Measurements from ENCODE around the gene SRL.

SRL gene

GRCh38 chr16:4283441-4283840 is 41.6 kb upstream of the SRL start:
- CTCF ChIA-PET, result interaction anchor here (0.8 kb wide), 1 partner anchor 22 kb away, joined by 3 read pairs; no protein-coding TSS in a partner anchor
- DNase-seq (ENCODE audit: extremely low spot score), result no peak
- POLR2A ChIA-PET, result no interaction called here
- TF ChIP-seq PKNOX1 (IDR thresholded peaks at IDR 0.05) (no peak), FOXK2 (IDR thresholded peaks at IDR 0.05) (no peak), FOXM1 (IDR thresholded peaks at IDR 0.05; ENCODE audit: borderline replicate concordance) (no peak), FOXA1 (IDR thresholded peaks at IDR 0.05) (no peak), TARDBP (IDR thresholded peaks at IDR 0.05) (no peak), ELF4 (IDR thresholded peaks at IDR 0.05) (no peak), NFRKB (IDR thresholded peaks at IDR 0.05) (no peak), HDGF (IDR thresholded peaks at IDR 0.05; ENCODE audit: borderline replicate concordance) (no peak), BHLHE40 (IDR thresholded peaks at IDR 0.05; ENCODE audit: borderline replicate concordance) (no peak), LEF1 (IDR thresholded peaks at IDR 0.05; ENCODE audit: borderline replicate concordance) (no peak), SUZ12 (IDR thresholded peaks at IDR 0.05) (no peak)

GRCh38 chr16:4280625-4281024 is 38.7 kb upstream of the SRL start:
- TF ChIP-seq LEF1 (IDR thresholded peaks at IDR 0.05; ENCODE audit: borderline replicate concordance) (no peak), ELF4 (IDR thresholded peaks at IDR 0.05) (no peak), BHLHE40 (IDR thresholded peaks at IDR 0.05; ENCODE audit: borderline replicate concordance) (no peak), ARNT (IDR thresholded peaks at IDR 0.05) (no peak), NFRKB (IDR thresholded peaks at IDR 0.05) (no peak), L3MBTL2 (conservative IDR thresholded peaks at IDR 0.05) (no peak), PKNOX1 (IDR thresholded peaks at IDR 0.05) (no peak), SP1 (IDR thresholded peaks at IDR 0.05) (no peak), CTBP1 (IDR thresholded peaks at IDR 0.05; ENCODE audit: borderline replicate concordance) (no peak), TARDBP (IDR thresholded peaks at IDR 0.05) (no peak), SUZ12 (IDR thresholded peaks at IDR 0.05) (no peak), HDGF (IDR thresholded peaks at IDR 0.05; ENCODE audit: borderline replicate concordance) (no peak), FOXM1 (IDR thresholded peaks at IDR 0.05; ENCODE audit: borderline replicate concordance) (no peak), ZNF384 (IDR thresholded peaks at IDR 0.05) (no peak), FOXA1 (IDR thresholded peaks at IDR 0.05) (no peak)
- POLR2A ChIA-PET, result no interaction called here
- DNase-seq (ENCODE audit: extremely low spot score), result no peak
- CTCF ChIA-PET, result no interaction called here

GRCh38 chr16:4277987-4278513 is 36.2 kb upstream of the SRL start:
- ChIA-PET POLR2A (no interaction called here), CTCF (interaction anchor here (0.6 kb wide), 1 partner anchor 247 kb away, joined by 4 read pairs; no protein-coding TSS in a partner anchor)
- TF ChIP-seq TARDBP (IDR thresholded peaks at IDR 0.05), result no peak
- TF ChIP-seq HDGF (IDR thresholded peaks at IDR 0.05; ENCODE audit: borderline replicate concordance), result no peak
- no peak for TF ChIP-seq NFRKB (IDR thresholded peaks at IDR 0.05)
- no peak for TF ChIP-seq FOXA1 (IDR thresholded peaks at IDR 0.05)
- TF ChIP-seq LEF1 (IDR thresholded peaks at IDR 0.05; ENCODE audit: borderline replicate concordance), result no peak
- no peak for TF ChIP-seq L3MBTL2 (conservative IDR thresholded peaks at IDR 0.05)
- no peak for TF ChIP-seq BHLHE40 (IDR thresholded peaks at IDR 0.05; ENCODE audit: borderline replicate concordance)
- TF ChIP-seq FOXM1 (IDR thresholded peaks at IDR 0.05; ENCODE audit: borderline replicate concordance), result no peak
- TF ChIP-seq FOXK2 (IDR thresholded peaks at IDR 0.05), result no peak
- no peak for DNase-seq (ENCODE audit: extremely low spot score)

- no peak for DNase-seq (ENCODE audit: extremely low spot score)
- ChIA-PET CTCF (interaction anchor here (0.6 to 1.1 kb wide), 2 partner anchors 14 to 585 kb away, joined by 3 to 4 read pairs; no protein-coding TSS in a partner anchor), POLR2A (interaction anchor here (0.8 kb wide), 1 partner anchor 36 kb away, joined by 3 read pairs; no protein-coding TSS in a partner anchor)
- TF ChIP-seq FOXA1 (IDR thresholded peaks at IDR 0.05), result no peak
- TF ChIP-seq ZNF384 (IDR thresholded peaks at IDR 0.05), result no peak
- no peak for TF ChIP-seq FOXK2 (IDR thresholded peaks at IDR 0.05)
- no peak for TF ChIP-seq ELF4 (IDR thresholded peaks at IDR 0.05)
- no peak for TF ChIP-seq HDGF (IDR thresholded peaks at IDR 0.05; ENCODE audit: borderline replicate concordance)
- no peak for TF ChIP-seq ARNT (IDR thresholded peaks at IDR 0.05)
- TF ChIP-seq FOXM1 (IDR thresholded peaks at IDR 0.05; ENCODE audit: borderline replicate concordance), result no peak
- TF ChIP-seq SP1 (IDR thresholded peaks at IDR 0.05), result no peak
- TF ChIP-seq CTBP1 (IDR thresholded peaks at IDR 0.05; ENCODE audit: borderline replicate concordance), result no peak
- no peak for TF ChIP-seq NFRKB (IDR thresholded peaks at IDR 0.05)
- no peak for TF ChIP-seq SUZ12 (IDR thresholded peaks at IDR 0.05)
Observed at GRCh38 chr16:4275861-4276260, 34.0 kb upstream of the SRL start.

- ChIA-PET POLR2A (interaction anchor here (1.6 to 3.2 kb wide), 3 partner anchors 12 to 51 kb away, joined by 5 to 18 read pairs (median 8); no protein-coding TSS in a partner anchor), CTCF (interaction anchor here (0.6 to 1.1 kb wide), 3 partner anchors 12 to 273 kb away, joined by 3 to 4 read pairs (median 3); no protein-coding TSS in a partner anchor)
- TF ChIP-seq BHLHE40 (IDR thresholded peaks at IDR 0.05; ENCODE audit: borderline replicate concordance) (no peak), ARNT (IDR thresholded peaks at IDR 0.05) (no peak), L3MBTL2 (conservative IDR thresholded peaks at IDR 0.05) (no peak)
- peak; percentile 51 for DNase-seq (ENCODE audit: extremely low spot score)
Observed at GRCh38 chr16:4273858-4274311, 32.0 kb upstream of the SRL start.

- no peak for TF ChIP-seq ZNF384 (IDR thresholded peaks at IDR 0.05)
- no peak for TF ChIP-seq L3MBTL2 (conservative IDR thresholded peaks at IDR 0.05)
- TF ChIP-seq ELF4 (IDR thresholded peaks at IDR 0.05), result no peak
- no peak for TF ChIP-seq LEF1 (IDR thresholded peaks at IDR 0.05; ENCODE audit: borderline replicate concordance)
- no peak for TF ChIP-seq ARNT (IDR thresholded peaks at IDR 0.05)
- no peak for TF ChIP-seq HDGF (IDR thresholded peaks at IDR 0.05; ENCODE audit: borderline replicate concordance)
- no peak for TF ChIP-seq FOXM1 (IDR thresholded peaks at IDR 0.05; ENCODE audit: borderline replicate concordance)
- TF ChIP-seq TARDBP (IDR thresholded peaks at IDR 0.05), result no peak
- no peak for TF ChIP-seq FOXK2 (IDR thresholded peaks at IDR 0.05)
- no peak for TF ChIP-seq CTBP1 (IDR thresholded peaks at IDR 0.05; ENCODE audit: borderline replicate concordance)
- no peak for TF ChIP-seq NFRKB (IDR thresholded peaks at IDR 0.05)
- no peak for TF ChIP-seq SUZ12 (IDR thresholded peaks at IDR 0.05)
- no peak for TF ChIP-seq SP1 (IDR thresholded peaks at IDR 0.05)
- ChIA-PET CTCF (interaction anchor here (0.7 to 1.1 kb wide), 3 partner anchors 10 to 29 kb away, joined by 3 to 4 read pairs (median 3); no protein-coding TSS in a partner anchor), POLR2A (interaction anchor here (0.8 to 3.2 kb wide), 14 partner anchors 10 to 101 kb away, joined by 3 to 18 read pairs (median 4); partner anchors contain the start of gene GLIS2)
- peak; percentile 44 for DNase-seq (ENCODE audit: extremely low spot score)
Observed at GRCh38 chr16:4272114-4272956, 30.5 kb upstream of the SRL start.
